Activated CD4-positive, alpha-beta T cell treated with anti-CD3 and anti-CD28 coated beads, Interleukin-2, amount 10 ng/mL, durations not matched to agents 7 days and 5 days (primary cell): ENCODE data around the gene ZBTB46. TPM values are rescaled to one million over a fixed set of nuclear protein-coding genes. Genes with fewer than 3 reads are reported as not detected.
"Not testable (repeated sequence)": the region's sequence is repeated elsewhere in the genome, so short reads cannot be mapped to it uniquely, and the experiment has no call there.

Experiments used
- CTCF ChIA-PET: fragments of 350-600 bp; sonication (Branson Sonifier 250); formaldehyde crosslinking; loops from one replicate; lab custom pipeline; 2021; ENCODE audit warnings: antibody characterized with exemption; lab: Charles Lee
- POLR2A ChIA-PET: fragments of 350-600 bp; sonication (Branson Sonifier 250); formaldehyde crosslinking; loops from one replicate; lab custom pipeline; 2021; ENCODE audit warnings: antibody characterized with exemption; lab: Charles Lee
- DNase-seq: peaks from one replicate; pipeline ENCODE4 v3.0.0-alpha.2; 2020
- H3K27ac Mint-ChIP-seq: one replicate; pipeline ENCODE4 v1.8.0; 2021; ENCODE audit warnings: mild to moderate bottlenecking, moderate library complexity, mixed read lengths
- H3K27me3 Mint-ChIP-seq: one replicate; pipeline ENCODE4 v1.8.0; 2021; ENCODE audit warnings: mixed read lengths
- H3K36me3 Mint-ChIP-seq: one replicate; pipeline ENCODE4 v1.8.0; 2021; ENCODE audit warnings: low read depth, mixed read lengths
- H3K4me1 Mint-ChIP-seq: one replicate; pipeline ENCODE4 v1.8.0; 2021; ENCODE audit warnings: mixed read lengths
- H3K4me3 Mint-ChIP-seq: one replicate; pipeline ENCODE4 v1.8.0; 2021; ENCODE audit warnings: mild to moderate bottlenecking, moderate library complexity, mixed read lengths
- H3K9me3 Mint-ChIP-seq: one replicate; pipeline ENCODE4 v1.8.0; 2021; ENCODE audit warnings: mixed read lengths
- total RNA-seq, 2 experiments: library from RNA; stranded (reverse); gene quantifications; one replicate each; pipeline ENCODE4 v1.2.3, GENCODE V29; 2021

ZBTB46 gene
- total RNA-seq, 2 experiments from 2014 or later: not detected

DNA sequence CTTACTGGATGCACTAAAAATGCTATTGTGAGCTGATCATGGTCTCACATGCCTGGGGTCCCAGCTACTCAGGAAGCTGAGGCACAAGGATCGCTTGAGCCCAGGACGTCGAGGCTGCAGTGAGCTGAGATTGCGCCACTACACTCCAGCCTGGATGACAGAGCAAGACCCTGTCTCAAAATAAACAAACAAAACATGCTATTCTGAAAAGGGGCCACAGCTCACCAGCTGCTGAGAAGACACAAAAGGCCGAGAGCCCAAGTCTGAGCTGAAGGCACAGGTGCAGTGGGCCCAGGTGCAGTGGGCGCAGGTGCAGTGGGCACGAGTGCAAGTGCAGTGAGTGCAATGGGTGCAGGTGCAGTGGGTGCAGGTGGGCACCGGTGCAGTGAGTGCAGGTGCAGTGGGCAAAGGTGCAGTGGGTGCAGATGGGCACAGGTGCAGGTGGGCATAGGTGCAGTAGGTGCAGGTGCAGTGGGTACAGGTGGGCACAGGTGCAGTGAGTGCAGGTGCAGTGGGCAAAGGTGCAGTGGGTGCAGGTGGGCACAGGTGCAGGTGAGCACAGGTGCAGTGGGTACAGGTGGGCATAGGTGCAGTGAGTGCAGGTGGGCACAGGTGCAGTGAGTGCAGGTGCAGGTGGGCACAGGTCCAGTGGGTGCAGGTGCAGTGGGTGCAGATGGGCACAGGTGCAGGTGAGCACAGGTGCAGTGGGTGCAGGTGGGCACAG lies 16.0 kb downstream of the ZBTB46 start:
- ChIA-PET POLR2A (no interaction called here), CTCF (no interaction called here)
- no peak for DNase-seq
- no peaks in the 10 kb centered on the region for H3K27me3 Mint-ChIP-seq
- no peak overlapping the region for H3K4me3 Mint-ChIP-seq
- no peaks in the 10 kb centered on the region for H3K36me3 Mint-ChIP-seq
- no peaks in the 10 kb centered on the region for H3K9me3 Mint-ChIP-seq
- H3K4me1 Mint-ChIP-seq: no peaks in the 10 kb centered on the region
- peak overlapping the region; percentile 25 for H3K27ac Mint-ChIP-seq

DNA sequence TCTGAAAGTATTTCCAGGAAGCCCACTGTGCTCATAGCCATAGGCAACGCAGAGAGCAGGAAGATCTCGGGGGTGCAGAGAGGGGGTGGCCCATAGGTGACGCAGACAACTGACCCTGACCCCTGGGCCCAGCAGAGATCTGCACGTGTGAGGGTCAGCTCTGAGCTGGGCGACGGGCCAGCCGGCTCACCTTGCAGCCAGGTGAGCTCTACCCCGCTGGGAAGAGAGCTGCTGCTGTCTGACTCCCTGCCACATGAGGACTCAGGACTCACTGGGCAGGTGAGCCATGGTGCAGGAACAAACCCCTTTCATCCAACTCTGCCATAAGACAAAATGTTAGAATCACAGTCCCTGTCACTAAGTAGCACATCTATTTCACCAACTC lies 19.6 kb downstream of the ZBTB46 start:
- Mint-ChIP-seq H3K4me1 (no peaks in the 10 kb centered on the region), H3K9me3 (no peaks in the 10 kb centered on the region), H3K27ac (no peak overlapping the region), H3K36me3 (no peaks in the 10 kb centered on the region), H3K27me3 (no peaks in the 10 kb centered on the region), H3K4me3 (no peak overlapping the region)
- POLR2A ChIA-PET: no interaction called here
- no peak for DNase-seq
- CTCF ChIA-PET: interaction anchor here (1.3 to 1.4 kb wide), 2 partner anchors 9 to 11 kb away, joined by 3 read pairs; no protein-coding TSS in a partner anchor

GRCh38 chr20:63810730-63811490 lies 20.2 kb downstream of the ZBTB46 start:
- Mint-ChIP-seq H3K27me3 (no peaks in the 10 kb centered on the region), H3K27ac (no peak overlapping the region), H3K36me3 (no peaks in the 10 kb centered on the region), H3K4me3 (no peak overlapping the region), H3K9me3 (no peaks in the 10 kb centered on the region), H3K4me1 (no peaks in the 10 kb centered on the region)
- DNase-seq: no peak
- POLR2A ChIA-PET: no interaction called here
- CTCF ChIA-PET: interaction anchor here (1.3 to 1.4 kb wide), 2 partner anchors 10 kb away, joined by 3 read pairs; no protein-coding TSS in a partner anchor

GRCh38 chr20:63809856-63810255 lies 21.2 kb downstream of the ZBTB46 start:
- no peak for DNase-seq
- H3K4me1 Mint-ChIP-seq: no peaks in the 10 kb centered on the region
- no peaks in the 10 kb centered on the region for H3K36me3 Mint-ChIP-seq
- ChIA-PET POLR2A (no interaction called here), CTCF (interaction anchor here (0.6 to 0.7 kb wide), 3 partner anchors 9 to 156 kb away, joined by 3 to 4 read pairs (median 3); no protein-coding TSS in a partner anchor)
- H3K4me3 Mint-ChIP-seq: no peak overlapping the region
- no peaks in the 10 kb centered on the region for H3K9me3 Mint-ChIP-seq
- no peak overlapping the region for H3K27ac Mint-ChIP-seq
- no peaks in the 10 kb centered on the region for H3K27me3 Mint-ChIP-seq

- peaks cover under 1% of the 10 kb centered on the region for H3K27me3 Mint-ChIP-seq
- POLR2A ChIA-PET: no interaction called here
- H3K4me3 Mint-ChIP-seq: no peak overlapping the region
- no peak for DNase-seq
- H3K9me3 Mint-ChIP-seq: no peaks in the 10 kb centered on the region
- H3K27ac Mint-ChIP-seq: no peak overlapping the region
- no peaks in the 10 kb centered on the region for H3K36me3 Mint-ChIP-seq
- peaks cover 1% of the 10 kb centered on the region for H3K4me1 Mint-ChIP-seq
- CTCF ChIA-PET: interaction anchor here (0.6 to 0.7 kb wide), 2 partner anchors 45 to 155 kb away, joined by 3 read pairs; no protein-coding TSS in a partner anchor
These were observed 21.9 kb downstream of the ZBTB46 start for GRCh38 chr20:63808964-63809674.

DNA sequence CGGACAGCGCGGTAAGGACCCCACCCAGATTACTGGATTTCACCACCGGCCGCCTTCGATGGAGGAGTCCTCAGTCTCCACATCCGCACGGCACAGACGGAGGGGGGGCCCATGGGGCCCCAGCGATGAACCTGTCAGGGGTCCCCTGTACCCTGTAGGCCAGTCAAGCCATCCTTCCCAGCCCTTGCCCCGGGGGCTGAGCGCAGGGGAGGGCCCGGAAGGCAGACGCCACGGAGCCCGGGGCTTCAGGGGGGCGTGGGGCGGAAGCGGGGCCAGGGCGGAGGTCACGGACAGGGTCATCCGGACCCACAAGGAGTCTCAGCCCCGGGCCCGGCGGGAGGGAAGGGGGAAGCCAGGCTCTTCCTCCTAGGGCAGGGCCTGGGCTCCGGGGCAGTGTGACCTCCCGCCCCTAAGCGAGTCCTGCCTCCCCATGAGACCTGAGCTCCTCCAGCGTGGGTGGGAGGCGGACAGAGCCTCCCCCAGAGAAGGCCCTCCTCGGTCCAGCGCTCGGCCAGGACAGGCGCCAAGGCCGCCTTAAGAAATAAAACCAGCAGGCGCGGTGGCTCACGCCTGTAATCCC lies 22.8 kb downstream of the ZBTB46 start:
- ChIA-PET POLR2A (no interaction called here), CTCF (no interaction called here)
- Mint-ChIP-seq H3K4me1 (peaks cover 8% of the 10 kb centered on the region), H3K27me3 (peaks cover 7% of the 10 kb centered on the region), H3K9me3 (no peaks in the 10 kb centered on the region), H3K27ac (no peak overlapping the region), H3K4me3 (no peak overlapping the region), H3K36me3 (no peaks in the 10 kb centered on the region)
- DNase-seq: no peak

DNA sequence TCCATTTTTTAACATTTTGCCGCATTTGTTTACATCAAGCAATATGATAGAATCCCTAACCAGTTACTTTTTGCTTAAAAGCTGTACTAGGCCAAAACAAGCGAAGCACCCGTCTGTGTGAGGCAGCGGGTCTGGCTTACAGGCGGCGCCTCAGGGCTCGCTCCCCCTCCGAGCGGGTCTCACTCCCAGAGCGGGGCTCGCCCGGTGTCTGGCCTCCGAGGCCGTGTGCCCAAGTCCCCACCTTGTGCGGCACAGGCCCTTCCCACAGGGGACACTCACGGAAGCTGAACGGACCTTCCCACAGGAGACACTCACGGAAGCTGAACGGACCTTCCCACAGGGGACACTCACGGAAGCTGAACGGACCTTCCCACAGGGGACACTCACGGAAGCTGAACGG lies 23.4 kb downstream of the ZBTB46 start:
- CTCF ChIA-PET: no interaction called here
- POLR2A ChIA-PET: no interaction called here

GRCh38 chr20:63804308-63804636 lies 26.8 kb downstream of the ZBTB46 start:
- peaks cover 7% of the 10 kb centered on the region for H3K27me3 Mint-ChIP-seq
- ChIA-PET CTCF (interaction anchor here (0.6 kb wide), 2 partner anchors 38 to 64 kb away, joined by 3 to 4 read pairs; no protein-coding TSS in a partner anchor), POLR2A (no interaction called here)
- no peaks in the 10 kb centered on the region for H3K9me3 Mint-ChIP-seq
- no peaks in the 10 kb centered on the region for H3K36me3 Mint-ChIP-seq
- no peak for DNase-seq
- H3K27ac Mint-ChIP-seq: no peak overlapping the region
- no peak overlapping the region for H3K4me3 Mint-ChIP-seq
- peaks cover 8% of the 10 kb centered on the region for H3K4me1 Mint-ChIP-seq

More for the DNA sequence above, 23.4 kb downstream of the ZBTB46 start:
- peaks cover 7% of the 10 kb centered on the region for H3K27me3 Mint-ChIP-seq
- H3K4me1 Mint-ChIP-seq: peaks cover 8% of the 10 kb centered on the region
- no peak for DNase-seq
- H3K4me3 Mint-ChIP-seq: no peak overlapping the region
- no peak overlapping the region for H3K27ac Mint-ChIP-seq
- no peaks in the 10 kb centered on the region for H3K9me3 Mint-ChIP-seq
- no peaks in the 10 kb centered on the region for H3K36me3 Mint-ChIP-seq

- Mint-ChIP-seq H3K4me1 (peaks cover 8% of the 10 kb centered on the region), H3K27ac (no peak overlapping the region), H3K4me3 (no peak overlapping the region), H3K9me3 (no peaks in the 10 kb centered on the region), H3K27me3 (peaks cover 7% of the 10 kb centered on the region), H3K36me3 (no peaks in the 10 kb centered on the region)
- CTCF ChIA-PET: no interaction called here
- POLR2A ChIA-PET: no interaction called here
- DNase-seq: no peak
These were observed 28.4 kb downstream of the ZBTB46 start for GRCh38 chr20:63802469-63803240.

GRCh38 chr20:63801174-63801573 lies 29.9 kb downstream of the ZBTB46 start:
- H3K9me3 Mint-ChIP-seq, DNase-seq, POLR2A ChIA-PET, H3K27me3 Mint-ChIP-seq, H3K4me3 Mint-ChIP-seq, H3K27ac Mint-ChIP-seq, H3K36me3 Mint-ChIP-seq, H3K4me1 Mint-ChIP-seq: not testable (repeated sequence)
- CTCF ChIA-PET: interaction anchor here (1.0 to 2.2 kb wide), 4 partner anchors 10 to 19 kb away, joined by 3 to 6 read pairs (median 4); no protein-coding TSS in a partner anchor

DNA sequence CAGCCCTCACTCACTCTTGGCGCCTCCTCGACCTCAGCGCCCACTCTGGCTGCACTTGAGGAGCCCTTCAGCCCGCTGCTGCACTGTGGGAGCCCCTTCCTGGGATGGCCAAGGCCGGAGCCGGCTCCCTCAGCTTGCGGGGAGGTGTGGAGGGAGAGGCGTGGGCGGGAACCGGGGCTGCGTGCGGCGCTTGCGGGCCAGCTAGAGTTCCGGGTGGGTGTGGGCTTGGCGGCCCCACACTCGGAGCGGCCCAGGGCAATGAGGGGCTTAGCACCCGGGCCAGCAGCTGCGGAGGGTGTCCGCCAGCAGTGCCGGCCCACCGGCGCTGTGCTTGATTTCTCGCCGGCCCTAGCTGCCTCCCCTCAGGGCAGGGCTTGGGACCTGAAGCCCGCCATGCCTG lies 30.7 kb downstream of the ZBTB46 start:
- CTCF ChIA-PET: interaction anchor here (1.0 to 2.2 kb wide), 4 partner anchors 10 to 18 kb away, joined by 3 to 6 read pairs (median 4); no protein-coding TSS in a partner anchor
- H3K4me3 Mint-ChIP-seq, H3K9me3 Mint-ChIP-seq, H3K27ac Mint-ChIP-seq, POLR2A ChIA-PET, DNase-seq, H3K36me3 Mint-ChIP-seq, H3K27me3 Mint-ChIP-seq: not testable (repeated sequence)
- H3K4me1 Mint-ChIP-seq: peaks cover 11% of the 10 kb centered on the region

- CTCF ChIA-PET: interaction anchor here (0.8 to 2.2 kb wide), 2 partner anchors 10 to 17 kb away, joined by 3 to 5 read pairs; no protein-coding TSS in a partner anchor
- H3K4me3 Mint-ChIP-seq, H3K9me3 Mint-ChIP-seq, H3K4me1 Mint-ChIP-seq, POLR2A ChIA-PET, DNase-seq, H3K27ac Mint-ChIP-seq, H3K36me3 Mint-ChIP-seq: not testable (repeated sequence)
- H3K27me3 Mint-ChIP-seq: peaks cover 13% of the 10 kb centered on the region
These were observed 31.9 kb downstream of the ZBTB46 start for GRCh38 chr20:63799127-63799526.
